Activated CD8-positive, alpha-beta memory T cell treated with anti-CD3 and anti-CD28 coated beads for 1 hour (primary cell): ENCODE measurements around the gene DSTYK.
A peak's percentile ranks its signal among the peaks of the same experiment; 100 is the strongest.

Source experiments
- DNase-seq, 2 donors: peaks; one replicate each; pipeline ENCODE4 v3.0.0-alpha.2; 2020; ENCODE audit warnings: low read depth in 1 of 2; ENCODE audit errors: extremely low read depth in 1 of 2

Gene DSTYK

GRCh38 chr1:205211169-205211838 lies at the start of gene DSTYK:
Gene DSTYK, minus strand, starts transcription at chr1:205211702. Its CDS starts 167 bp downstream, at chr1:205211535.
- peak; percentile 76 to 84 for DNase-seq

- DNase-seq: no peak
Measured at GRCh38 chr1:205259998-205260397, 48.5 kb upstream of the DSTYK start.

- no peak for DNase-seq
Measured at GRCh38 chr1:205259324-205259832, 47.9 kb upstream of the DSTYK start.

- no peak for DNase-seq
Measured at GRCh38 chr1:205258719-205259118, 47.2 kb upstream of the DSTYK start.

GRCh38 chr1:205258261-205258691 lies 46.8 kb upstream of the DSTYK start:
- no peak for DNase-seq

- no peak for DNase-seq
Measured at GRCh38 chr1:205257735-205258134, 46.2 kb upstream of the DSTYK start.

GRCh38 chr1:205256951-205257625 lies 45.6 kb upstream of the DSTYK start:
- no peak for DNase-seq

- peak; percentile 56 to 70 for DNase-seq
Measured at GRCh38 chr1:205255941-205256780, 44.7 kb upstream of the DSTYK start.

- no peak for DNase-seq
Measured at GRCh38 chr1:205251576-205251975, 40.1 kb upstream of the DSTYK start.

- DNase-seq: no peak
Measured at GRCh38 chr1:205250699-205251098, 39.2 kb upstream of the DSTYK start.

- no peak for DNase-seq
Measured at GRCh38 chr1:205249651-205250050, 38.1 kb upstream of the DSTYK start.

GRCh38 chr1:205248793-205249601 lies 37.5 kb upstream of the DSTYK start:
- no peak for DNase-seq

GRCh38 chr1:205247130-205247921 lies 35.8 kb upstream of the DSTYK start:
- no peak for DNase-seq

- no peak for DNase-seq
Measured at GRCh38 chr1:205246351-205247119, 35.0 kb upstream of the DSTYK start.

- no peak for DNase-seq
Measured at GRCh38 chr1:205245096-205245495, 33.6 kb upstream of the DSTYK start.

GRCh38 chr1:205244384-205244783 lies 32.9 kb upstream of the DSTYK start:
- no peak for DNase-seq

- DNase-seq: no peak
Measured at GRCh38 chr1:205243350-205244191, 32.1 kb upstream of the DSTYK start.

GRCh38 chr1:205241366-205242030 lies 30.0 kb upstream of the DSTYK start:
- DNase-seq: no peak
